Measurements from ENCODE around the gene OR8J1.

- TF ChIP-seq EP300 (IDR thresholded peaks at IDR 0.05): no peak
- no peak for TF ChIP-seq POLR2A (IDR thresholded peaks at IDR 0.05)
Measured at GRCh38 chr11:56333156-56333555, 20.9 kb upstream of the OR8J1 start.

Measured in ovary (tissue), 1 donor.